SK-N-SH treated with all-trans-retinoic acid at 6 μM for 48 hours (cell line): ENCODE data around the gene SIM2.

Experiments
- ATAC-seq: fragments of 200-7000 bp; cut with Tn5 transposase; 3 replicates; pipeline ENCODE4 v1.9.1; 2020; ENCODE audit warnings: mild to moderate bottlenecking, moderate library complexity
- ARNTL ChIP-seq: fragments of 450-650 bp; formaldehyde crosslinking; IDR thresholded peaks from 2 replicates; pipeline ENCODE4 v1.5.0; 2020; ENCODE audit warnings: low read depth, mild to moderate bottlenecking, moderate library complexity, borderline replicate concordance
- CREB5 ChIP-seq: fragments of 250-450 bp; sonication (Bioruptor Pico); IDR thresholded peaks from 2 replicates; pipeline ENCODE4 v1.5.1; 2020; ENCODE audit warnings: low read depth, mild to moderate bottlenecking, moderate library complexity
- ESRRG ChIP-seq: fragments of 250-450 bp; sonication (Bioruptor Pico); IDR thresholded peaks from 2 replicates; pipeline ENCODE4 v1.6.1; 2021; ENCODE audit warnings: mild to moderate bottlenecking
- GLIS3 ChIP-seq: fragments of 250-450 bp; sonication (Bioruptor Pico); IDR thresholded peaks from 2 replicates; pipeline ENCODE4 v1.5.0; 2020; ENCODE audit warnings: mild to moderate bottlenecking, moderate library complexity
- OSR1 ChIP-seq: fragments of 250-450 bp; sonication (Bioruptor Pico); IDR thresholded peaks from 2 replicates; pipeline ENCODE4 v1.8.0; 2022; ENCODE audit warnings: moderate library complexity, mild to moderate bottlenecking, inconsistent platforms
- PPARA ChIP-seq: fragments of 250-450 bp; sonication (Bioruptor Pico); IDR thresholded peaks from 2 replicates; pipeline ENCODE4 v1.5.0; 2020; ENCODE audit warnings: mild to moderate bottlenecking, borderline replicate concordance
- SNAI2 ChIP-seq: fragments of 250-450 bp; sonication (Bioruptor Pico); IDR thresholded peaks from 2 replicates; pipeline ENCODE4 v1.5.0; 2020; ENCODE audit warnings: mild to moderate bottlenecking, moderate library complexity
- TCF4 ChIP-seq: fragments of 250-450 bp; sonication (Bioruptor Pico); IDR thresholded peaks from 2 replicates; pipeline ENCODE4 v1.8.0; 2021; ENCODE audit warnings: mild to moderate bottlenecking, moderate library complexity, borderline replicate concordance
- TOX ChIP-seq: fragments of 250-450 bp; sonication (Bioruptor Pico); IDR thresholded peaks from 2 replicates; pipeline ENCODE4 v1.8.0; 2021; ENCODE audit warnings: mild to moderate bottlenecking, moderate library complexity, borderline replicate concordance
- ZFP3 ChIP-seq: fragments of 250-450 bp; sonication (Bioruptor Pico); IDR thresholded peaks from 2 replicates; pipeline ENCODE4 v1.5.0; 2020; ENCODE audit warnings: mild to moderate bottlenecking, moderate library complexity
- ZFP30 ChIP-seq: fragments of 450-650 bp; formaldehyde crosslinking; IDR thresholded peaks from 2 replicates; pipeline ENCODE4 v1.5.0; 2022; ENCODE audit warnings: mild to moderate bottlenecking, moderate library complexity
- ZNF70 ChIP-seq: fragments of 450-650 bp; formaldehyde crosslinking; IDR thresholded peaks from 2 replicates; pipeline ENCODE4 v1.5.0; 2020; ENCODE audit warnings: mild to moderate bottlenecking, moderate library complexity
- ZNF8 ChIP-seq: fragments of 450-650 bp; formaldehyde crosslinking; IDR thresholded peaks from 2 replicates; pipeline ENCODE4 v1.5.0; 2020; ENCODE audit warnings: mild to moderate bottlenecking, moderate library complexity
- TF ChIP-seq, protein P1 (sequence below): fragments of 250-450 bp; sonication (Bioruptor Pico); IDR thresholded peaks from 2 replicates; pipeline ENCODE4 v1.8.0; 2021; ENCODE audit warnings: low read depth, mild to moderate bottlenecking, moderate library complexity, borderline replicate concordance
- TF ChIP-seq, protein P2 (sequence below): fragments of 250-450 bp; sonication (Bioruptor Pico); IDR thresholded peaks from 2 replicates; pipeline ENCODE4 v1.8.0; 2020; ENCODE audit warnings: mild to moderate bottlenecking, moderate library complexity, borderline replicate concordance
- TF ChIP-seq, protein P3 (sequence below): fragments of 250-450 bp; sonication (Bioruptor Pico); IDR thresholded peaks from 2 replicates; pipeline ENCODE4 v1.5.0; 2020; ENCODE audit warnings: mild to moderate bottlenecking, moderate library complexity
- TF ChIP-seq, protein P4 (sequence below): fragments of 250-450 bp; sonication (Bioruptor Pico); IDR thresholded peaks from 2 replicates; pipeline ENCODE4 v1.5.1; 2021; ENCODE audit warnings: mild to moderate bottlenecking, moderate library complexity

SIM2 gene

DNA sequence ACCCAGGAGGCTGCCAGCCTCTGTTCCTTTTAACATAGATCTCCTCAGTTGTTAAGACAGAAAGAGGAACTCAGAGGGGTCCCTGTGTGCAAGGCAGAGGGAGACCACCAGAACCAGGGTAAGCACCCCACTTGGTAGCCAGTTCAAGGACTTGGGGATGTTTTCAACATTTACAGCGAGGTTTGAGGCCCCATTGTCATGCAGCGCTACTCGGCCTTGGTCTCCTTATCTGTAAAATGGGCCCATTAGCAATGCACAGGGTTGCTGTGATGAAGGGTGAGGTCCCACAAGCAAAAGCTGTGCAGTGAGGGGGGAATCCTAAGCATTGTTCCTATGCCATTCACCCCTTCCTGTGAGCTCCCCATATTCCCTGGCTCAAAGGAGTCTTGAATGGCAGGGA, 4.2 kb downstream of the SIM2 start:
- no peak for ATAC-seq
- TF ChIP-seq TOX (CRISPR knock-in tag): no peak
- TF ChIP-seq, protein P1, sequence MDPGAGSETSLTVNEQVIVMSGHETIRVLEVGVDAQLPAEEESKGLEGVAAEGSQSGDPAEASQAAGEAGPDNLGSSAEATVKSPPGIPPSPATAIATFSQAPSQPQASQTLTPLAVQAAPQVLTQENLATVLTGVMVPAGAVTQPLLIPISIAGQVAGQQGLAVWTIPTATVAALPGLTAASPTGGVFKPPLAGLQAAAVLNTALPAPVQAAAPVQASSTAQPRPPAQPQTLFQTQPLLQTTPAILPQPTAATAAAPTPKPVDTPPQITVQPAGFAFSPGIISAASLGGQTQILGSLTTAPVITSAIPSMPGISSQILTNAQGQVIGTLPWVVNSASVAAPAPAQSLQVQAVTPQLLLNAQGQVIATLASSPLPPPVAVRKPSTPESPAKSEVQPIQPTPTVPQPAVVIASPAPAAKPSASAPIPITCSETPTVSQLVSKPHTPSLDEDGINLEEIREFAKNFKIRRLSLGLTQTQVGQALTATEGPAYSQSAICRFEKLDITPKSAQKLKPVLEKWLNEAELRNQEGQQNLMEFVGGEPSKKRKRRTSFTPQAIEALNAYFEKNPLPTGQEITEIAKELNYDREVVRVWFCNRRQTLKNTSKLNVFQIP (CRISPR knock-in tag): no peak
- TF ChIP-seq, protein P2, sequence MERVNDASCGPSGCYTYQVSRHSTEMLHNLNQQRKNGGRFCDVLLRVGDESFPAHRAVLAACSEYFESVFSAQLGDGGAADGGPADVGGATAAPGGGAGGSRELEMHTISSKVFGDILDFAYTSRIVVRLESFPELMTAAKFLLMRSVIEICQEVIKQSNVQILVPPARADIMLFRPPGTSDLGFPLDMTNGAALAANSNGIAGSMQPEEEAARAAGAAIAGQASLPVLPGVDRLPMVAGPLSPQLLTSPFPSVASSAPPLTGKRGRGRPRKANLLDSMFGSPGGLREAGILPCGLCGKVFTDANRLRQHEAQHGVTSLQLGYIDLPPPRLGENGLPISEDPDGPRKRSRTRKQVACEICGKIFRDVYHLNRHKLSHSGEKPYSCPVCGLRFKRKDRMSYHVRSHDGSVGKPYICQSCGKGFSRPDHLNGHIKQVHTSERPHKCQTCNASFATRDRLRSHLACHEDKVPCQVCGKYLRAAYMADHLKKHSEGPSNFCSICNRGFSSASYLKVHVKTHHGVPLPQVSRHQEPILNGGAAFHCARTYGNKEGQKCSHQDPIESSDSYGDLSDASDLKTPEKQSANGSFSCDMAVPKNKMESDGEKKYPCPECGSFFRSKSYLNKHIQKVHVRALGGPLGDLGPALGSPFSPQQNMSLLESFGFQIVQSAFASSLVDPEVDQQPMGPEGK (CRISPR knock-in tag): no peak
- no peak for TF ChIP-seq OSR1
- no peak for TF ChIP-seq ZFP30
- no peak for TF ChIP-seq SNAI2 (CRISPR knock-in tag)
- TF ChIP-seq ZNF70: no peak
- TF ChIP-seq GLIS3 (CRISPR knock-in tag): no peak
- TF ChIP-seq PPARA (CRISPR knock-in tag): no peak
- no peak for TF ChIP-seq ZNF8 (CRISPR knock-in tag)
- TF ChIP-seq, protein P3, sequence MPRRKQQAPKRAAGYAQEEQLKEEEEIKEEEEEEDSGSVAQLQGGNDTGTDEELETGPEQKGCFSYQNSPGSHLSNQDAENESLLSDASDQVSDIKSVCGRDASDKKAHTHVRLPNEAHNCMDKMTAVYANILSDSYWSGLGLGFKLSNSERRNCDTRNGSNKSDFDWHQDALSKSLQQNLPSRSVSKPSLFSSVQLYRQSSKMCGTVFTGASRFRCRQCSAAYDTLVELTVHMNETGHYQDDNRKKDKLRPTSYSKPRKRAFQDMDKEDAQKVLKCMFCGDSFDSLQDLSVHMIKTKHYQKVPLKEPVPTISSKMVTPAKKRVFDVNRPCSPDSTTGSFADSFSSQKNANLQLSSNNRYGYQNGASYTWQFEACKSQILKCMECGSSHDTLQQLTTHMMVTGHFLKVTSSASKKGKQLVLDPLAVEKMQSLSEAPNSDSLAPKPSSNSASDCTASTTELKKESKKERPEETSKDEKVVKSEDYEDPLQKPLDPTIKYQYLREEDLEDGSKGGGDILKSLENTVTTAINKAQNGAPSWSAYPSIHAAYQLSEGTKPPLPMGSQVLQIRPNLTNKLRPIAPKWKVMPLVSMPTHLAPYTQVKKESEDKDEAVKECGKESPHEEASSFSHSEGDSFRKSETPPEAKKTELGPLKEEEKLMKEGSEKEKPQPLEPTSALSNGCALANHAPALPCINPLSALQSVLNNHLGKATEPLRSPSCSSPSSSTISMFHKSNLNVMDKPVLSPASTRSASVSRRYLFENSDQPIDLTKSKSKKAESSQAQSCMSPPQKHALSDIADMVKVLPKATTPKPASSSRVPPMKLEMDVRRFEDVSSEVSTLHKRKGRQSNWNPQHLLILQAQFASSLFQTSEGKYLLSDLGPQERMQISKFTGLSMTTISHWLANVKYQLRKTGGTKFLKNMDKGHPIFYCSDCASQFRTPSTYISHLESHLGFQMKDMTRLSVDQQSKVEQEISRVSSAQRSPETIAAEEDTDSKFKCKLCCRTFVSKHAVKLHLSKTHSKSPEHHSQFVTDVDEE (CRISPR knock-in tag): no peak
- TF ChIP-seq ESRRG (CRISPR knock-in tag): no peak
- TF ChIP-seq, all 23 proteins: peak for 0

- no peak for TF ChIP-seq OSR1
- TF ChIP-seq ARNTL (CRISPR knock-in tag): no peak
- TF ChIP-seq, protein P1 (CRISPR knock-in tag): no peak
- TF ChIP-seq TCF4 (CRISPR knock-in tag): no peak
- TF ChIP-seq, protein P4, sequence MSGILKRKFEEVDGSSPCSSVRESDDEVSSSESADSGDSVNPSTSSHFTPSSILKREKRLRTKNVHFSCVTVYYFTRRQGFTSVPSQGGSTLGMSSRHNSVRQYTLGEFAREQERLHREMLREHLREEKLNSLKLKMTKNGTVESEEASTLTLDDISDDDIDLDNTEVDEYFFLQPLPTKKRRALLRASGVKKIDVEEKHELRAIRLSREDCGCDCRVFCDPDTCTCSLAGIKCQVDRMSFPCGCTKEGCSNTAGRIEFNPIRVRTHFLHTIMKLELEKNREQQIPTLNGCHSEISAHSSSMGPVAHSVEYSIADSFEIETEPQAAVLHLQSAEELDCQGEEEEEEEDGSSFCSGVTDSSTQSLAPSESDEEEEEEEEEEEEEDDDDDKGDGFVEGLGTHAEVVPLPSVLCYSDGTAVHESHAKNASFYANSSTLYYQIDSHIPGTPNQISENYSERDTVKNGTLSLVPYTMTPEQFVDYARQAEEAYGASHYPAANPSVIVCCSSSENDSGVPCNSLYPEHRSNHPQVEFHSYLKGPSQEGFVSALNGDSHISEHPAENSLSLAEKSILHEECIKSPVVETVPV (CRISPR knock-in tag): no peak
- no peak for TF ChIP-seq PPARA (CRISPR knock-in tag)
- no peak for TF ChIP-seq CREB5 (CRISPR knock-in tag)
- TF ChIP-seq ZFP3 (CRISPR knock-in tag): no peak
- TF ChIP-seq, protein P2 (CRISPR knock-in tag): no peak
- no peak for ATAC-seq
Observed at GRCh38 chr21:36703626-36704280, 4.8 kb downstream of the SIM2 start.
